DMS 273 treated with DMSO at 0.1 percent for 48 hours (cell line): ENCODE results near the gene ARNT2.
"Not testable (repeated sequence)": the region's sequence is repeated elsewhere in the genome, so short reads cannot be mapped to it uniquely, and the experiment has no call there.

Experiments used
- DNase-seq: peaks from one replicate; lab custom pipeline; 2025; lab: John Stamatoyannopoulos, UW

Gene ARNT2

GRCh38 chr15:80491163-80491847, 87.1 kb downstream of the ARNT2 start:
- no peak for DNase-seq

- DNase-seq = no peak
These were observed 88.2 kb downstream of the ARNT2 start for GRCh38 chr15:80492409-80492808.

GRCh38 chr15:80492874-80493273, 88.7 kb downstream of the ARNT2 start:
- no peak for DNase-seq

GRCh38 chr15:80494351-80494751, 90.2 kb downstream of the ARNT2 start:
- no peak for DNase-seq

GRCh38 chr15:80494756-80495155, 90.6 kb downstream of the ARNT2 start:
- no peak for DNase-seq

- no peak for DNase-seq
These were observed 91.3 kb downstream of the ARNT2 start for GRCh38 chr15:80495401-80495942.

- DNase-seq = no peak
These were observed 91.9 kb downstream of the ARNT2 start for GRCh38 chr15:80496096-80496495.

- DNase-seq = no peak
These were observed 93.0 kb downstream of the ARNT2 start for GRCh38 chr15:80497221-80497620.

GRCh38 chr15:80498652-80499051, 94.5 kb downstream of the ARNT2 start:
- DNase-seq = no peak

GRCh38 chr15:80500021-80500420, 95.8 kb downstream of the ARNT2 start:
- DNase-seq = no peak

- no peak for DNase-seq
These were observed 97.3 kb downstream of the ARNT2 start for GRCh38 chr15:80501476-80501875.

- DNase-seq = no peak
These were observed 98.6 kb downstream of the ARNT2 start for GRCh38 chr15:80502782-80503181.

GRCh38 chr15:80503319-80503952, 99.3 kb downstream of the ARNT2 start:
- no peak for DNase-seq

GRCh38 chr15:80504931-80505330, 100.7 kb downstream of the ARNT2 start:
- no peak for DNase-seq

- no peak for DNase-seq
These were observed 102.2 kb downstream of the ARNT2 start for GRCh38 chr15:80506286-80506893.

GRCh38 chr15:80507131-80507530, 102.9 kb downstream of the ARNT2 start:
- DNase-seq = no peak

- no peak for DNase-seq
These were observed 103.6 kb downstream of the ARNT2 start for GRCh38 chr15:80507638-80508316.

- no peak for DNase-seq
These were observed 104.6 kb downstream of the ARNT2 start for GRCh38 chr15:80508783-80509182.

GRCh38 chr15:80509800-80510199, 105.6 kb downstream of the ARNT2 start:
- no peak for DNase-seq

GRCh38 chr15:80510985-80511384, 106.8 kb downstream of the ARNT2 start:
- DNase-seq = not testable (repeated sequence)

- DNase-seq = no peak
These were observed 108.8 kb downstream of the ARNT2 start for GRCh38 chr15:80512726-80513660.
